ENCODE data around the gene FALEC. TPM values are rescaled to one million over a fixed set of nuclear protein-coding genes. Genes with fewer than 3 reads are reported as not detected.

The FALEC gene
- total RNA-seq, 4 donors from 2014 or later, result not detected

DNA sequence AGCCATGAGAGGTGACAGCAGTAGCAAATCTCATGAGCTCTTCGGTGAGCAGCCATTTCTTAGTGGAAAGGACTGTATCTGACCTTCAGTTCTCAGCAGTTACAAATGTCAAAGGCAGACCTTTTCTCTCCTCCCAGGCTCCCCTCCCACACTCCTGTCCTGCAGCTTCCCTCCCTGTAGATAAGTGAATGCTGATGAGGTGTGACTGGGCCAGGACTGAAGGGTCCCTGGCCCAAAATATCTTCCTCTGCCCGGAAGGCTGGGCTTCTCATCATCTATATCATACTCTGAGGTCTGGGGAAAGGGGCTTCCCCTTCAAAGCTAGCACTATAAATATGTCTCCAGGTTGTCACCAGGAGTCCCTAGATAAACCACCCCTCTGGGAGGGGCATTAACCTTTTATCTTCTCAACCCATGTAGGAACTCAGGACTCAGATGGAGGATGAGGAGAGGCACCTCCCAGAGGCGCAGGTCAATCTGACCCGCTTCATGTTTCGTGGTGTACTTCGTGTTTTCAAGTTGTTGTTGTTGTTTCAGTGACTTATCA, 30.0 kb downstream of the FALEC start:
- WGBS, 2 donors (ENCODE audit: low coverage in 1 of 2), result 75 to 90% methylated on average over 4 to 6 of the region's 6 CpGs
- ATAC-seq, result no peak

DNA sequence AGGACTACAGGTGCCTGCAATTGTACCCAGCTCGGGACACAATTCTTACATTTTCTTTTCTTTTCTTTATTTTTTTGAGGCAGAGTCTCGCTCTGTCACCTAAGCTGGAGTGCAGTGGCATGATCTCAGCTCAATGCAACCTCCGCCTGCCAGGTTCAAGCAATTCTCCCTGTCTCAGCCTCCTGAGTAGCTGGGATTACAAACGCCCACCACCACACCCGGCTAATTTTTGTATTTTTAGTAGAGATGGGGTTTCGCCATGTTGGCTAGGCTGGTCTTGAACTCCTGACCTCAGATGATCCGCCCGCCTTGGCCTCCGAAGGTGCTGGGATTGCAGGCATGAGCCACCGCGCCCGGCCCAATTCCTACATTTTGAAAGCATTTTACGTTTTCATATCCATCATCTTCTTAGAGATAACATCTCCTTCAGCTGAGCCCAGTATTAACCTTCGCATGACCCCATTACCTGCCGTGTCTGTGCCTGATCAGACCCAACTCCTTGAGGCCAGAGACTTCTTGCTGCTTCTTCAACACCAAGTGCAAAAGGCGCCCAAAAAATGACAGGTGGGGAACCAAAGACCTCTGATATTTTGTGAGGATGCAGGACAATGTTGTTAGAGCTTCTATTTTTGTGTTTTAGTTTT, 30.9 kb downstream of the FALEC start:
- whole genome bisulfite sequencing, 2 donors (ENCODE audit: low coverage in 1 of 2), result 80 to 85% methylated on average over 8 to 14 of the region's 16 CpGs
- no peak overlapping the region for H3K27ac ChIP-seq
- H3K27me3 ChIP-seq, result no peaks in the 10 kb centered on the region
- ATAC-seq, result no peak
- H3K4me3 ChIP-seq, result no peak overlapping the region
- no peaks in the 10 kb centered on the region for H3K36me3 ChIP-seq
- no peak for TF ChIP-seq POLR2AphosphoS5 (IDR thresholded peaks at IDR 0.05)
- H3K4me1 ChIP-seq, result peaks cover 0 to 41% (median 7%) of the 10 kb centered on the region in 3 donors
- no peaks in the 10 kb centered on the region for H3K9me3 ChIP-seq

More for the DNA sequence above, 30.0 kb downstream of the FALEC start:
- Histone ChIP-seq H3K4me1 (peaks cover 0 to 33% (median under 1%) of the 10 kb centered on the region in 3 donors), H3K27me3 (no peaks in the 10 kb centered on the region), H3K27ac (no peak overlapping the region), H3K36me3 (no peaks in the 10 kb centered on the region), H3K4me3 (no peak overlapping the region), H3K9me3 (no peaks in the 10 kb centered on the region)
- TF ChIP-seq EP300 (IDR thresholded peaks at IDR 0.05) (no peak), POLR2A (IDR thresholded peaks at IDR 0.05) (no peak), POLR2AphosphoS5 (IDR thresholded peaks at IDR 0.05) (no peak)
- TF ChIP-seq, protein P1, sequence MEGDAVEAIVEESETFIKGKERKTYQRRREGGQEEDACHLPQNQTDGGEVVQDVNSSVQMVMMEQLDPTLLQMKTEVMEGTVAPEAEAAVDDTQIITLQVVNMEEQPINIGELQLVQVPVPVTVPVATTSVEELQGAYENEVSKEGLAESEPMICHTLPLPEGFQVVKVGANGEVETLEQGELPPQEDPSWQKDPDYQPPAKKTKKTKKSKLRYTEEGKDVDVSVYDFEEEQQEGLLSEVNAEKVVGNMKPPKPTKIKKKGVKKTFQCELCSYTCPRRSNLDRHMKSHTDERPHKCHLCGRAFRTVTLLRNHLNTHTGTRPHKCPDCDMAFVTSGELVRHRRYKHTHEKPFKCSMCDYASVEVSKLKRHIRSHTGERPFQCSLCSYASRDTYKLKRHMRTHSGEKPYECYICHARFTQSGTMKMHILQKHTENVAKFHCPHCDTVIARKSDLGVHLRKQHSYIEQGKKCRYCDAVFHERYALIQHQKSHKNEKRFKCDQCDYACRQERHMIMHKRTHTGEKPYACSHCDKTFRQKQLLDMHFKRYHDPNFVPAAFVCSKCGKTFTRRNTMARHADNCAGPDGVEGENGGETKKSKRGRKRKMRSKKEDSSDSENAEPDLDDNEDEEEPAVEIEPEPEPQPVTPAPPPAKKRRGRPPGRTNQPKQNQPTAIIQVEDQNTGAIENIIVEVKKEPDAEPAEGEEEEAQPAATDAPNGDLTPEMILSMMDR (IDR thresholded peaks at IDR 0.05), result no peak

DNA sequence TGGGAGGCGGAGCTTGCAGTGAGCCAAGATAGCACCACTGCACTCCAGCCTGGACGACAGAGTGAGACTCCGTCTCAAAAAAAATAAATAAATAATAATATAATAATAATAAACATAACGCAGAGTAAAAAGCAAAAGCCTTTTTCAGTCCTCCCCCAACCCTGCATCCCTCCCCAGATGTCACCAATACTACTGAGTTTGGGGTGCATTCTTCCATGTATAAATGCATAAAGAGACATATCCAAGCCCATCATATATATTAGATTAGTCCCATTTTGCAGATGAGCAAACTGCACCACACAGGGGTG, 32.7 kb downstream of the FALEC start:
- Histone ChIP-seq H3K36me3 (no peaks in the 10 kb centered on the region), H3K4me1 (peaks cover 0 to 60% (median 14%) of the 10 kb centered on the region in 3 donors), H3K9me3 (no peaks in the 10 kb centered on the region), H3K27ac (peak overlapping the region; percentile 71 to 98 (median 94)), H3K4me3 (peak overlapping the region; percentile 63 to 69), H3K27me3 (no peaks in the 10 kb centered on the region)
- no peak for TF ChIP-seq POLR2A (IDR thresholded peaks at IDR 0.05)
- TF ChIP-seq, protein P1 (IDR thresholded peaks at IDR 0.05), result no peak
- TF ChIP-seq POLR2AphosphoS5 (IDR thresholded peaks at IDR 0.05), result no peak
- no peak for TF ChIP-seq EP300 (IDR thresholded peaks at IDR 0.05)
- ATAC-seq, result no peak
- 4 to 31% methylated on average over 3 to 4 of the region's 4 CpGs for WGBS, 2 donors (ENCODE audit: low coverage in 1 of 2)

DNA sequence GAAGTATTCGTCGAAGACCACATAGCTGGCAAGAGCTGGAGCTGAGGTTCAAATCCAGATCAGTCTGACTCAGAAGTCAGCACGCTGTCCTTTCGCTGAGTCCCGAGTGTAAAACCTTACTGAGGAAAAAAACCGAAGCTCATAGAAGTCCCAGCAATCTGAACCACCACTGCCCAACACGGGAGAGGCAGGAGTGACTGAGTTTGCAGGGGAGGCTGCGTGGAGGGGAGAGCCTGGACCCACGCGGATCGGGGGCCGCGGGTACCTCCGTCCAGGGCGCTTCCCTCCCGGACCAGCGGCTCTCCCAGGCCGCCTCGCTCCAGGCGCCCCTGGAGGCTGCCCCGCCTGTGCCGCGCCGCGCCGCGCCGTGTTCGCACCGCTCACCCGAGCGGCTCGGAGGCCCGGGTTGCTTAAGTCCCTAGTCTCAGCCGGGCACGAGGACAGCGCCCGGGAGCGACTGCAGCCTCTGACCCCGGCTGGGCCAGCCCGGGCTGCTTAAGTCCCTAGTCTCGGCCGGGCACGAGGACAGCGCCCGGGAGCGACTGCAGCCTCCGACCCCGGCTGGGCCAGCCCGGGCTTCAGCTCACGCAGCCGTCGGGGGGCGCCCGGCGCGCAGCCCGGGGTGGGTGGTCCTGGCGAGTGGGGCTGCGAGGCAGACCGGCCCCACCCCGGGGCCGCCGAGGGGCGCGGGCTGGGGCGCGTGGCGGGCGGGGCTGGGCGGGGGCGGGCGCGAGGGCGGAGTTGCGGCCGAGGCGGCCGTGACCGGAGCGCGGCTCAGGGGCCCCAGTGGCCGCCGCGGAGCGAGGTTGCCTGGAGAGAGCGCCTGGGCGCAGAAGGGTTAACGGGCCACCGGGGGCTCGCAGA, 33.3 kb downstream of the FALEC start, which contains the start of gene ADAMTSL4:
Gene ADAMTSL4, plus strand, starts transcription at position 777 of the 864 bp plus-strand sequence. CDS start 2,881 bp downstream, outside the sequence.
- WGBS, 2 donors (ENCODE audit: low coverage in 1 of 2), result 0 to 3% methylated on average over 5 to 6 of the region's 91 CpGs
- ATAC-seq, result peak; percentile 62
- H3K36me3 ChIP-seq, result peaks cover 0 to 2% of the 10 kb centered on the region in 2 donors

More for the DNA sequence above, 33.3 kb downstream of the FALEC start, which contains the start of gene ADAMTSL4:
- no peaks in the 10 kb centered on the region for H3K9me3 ChIP-seq
- TF ChIP-seq POLR2A (IDR thresholded peaks at IDR 0.05) (peak; percentile 38 to 40), POLR2AphosphoS5 (IDR thresholded peaks at IDR 0.05) (peak; percentile 27), EP300 (IDR thresholded peaks at IDR 0.05) (no peak)
- TF ChIP-seq, protein P1 (IDR thresholded peaks at IDR 0.05), result peak in 3 of 4 experiments; percentile 36 to 52 (median 44)
- peaks cover 0 to 66% (median 17%) of the 10 kb centered on the region in 3 donors for H3K4me1 ChIP-seq
- H3K27me3 ChIP-seq, result no peaks in the 10 kb centered on the region
- peak within 1 kb of the TSS; percentile 63 to 69 for H3K4me3 ChIP-seq
- H3K27ac ChIP-seq, result peak within 1 kb of the TSS; percentile 74 to 98 (median 94)
